SU-DHL-6 (cell line): ENCODE results near the gene NUDT3.

Source experiments
- H2AFZ ChIP-seq: fragments of 200-600 bp; sonication (generic); 2 replicates; pipeline ENCODE4 v1.6.1; 2014; ENCODE audit warnings: low read depth, mild to moderate bottlenecking, moderate library complexity, mixed read lengths, antibody characterized with exemption, low read length; ENCODE audit not compliant: severe bottlenecking
- H3F3A ChIP-seq: fragments of 200-600 bp; shearing (Covaris generic); 2 replicates; pipeline ENCODE4 v1.6.0; 2016; ENCODE audit warnings: antibody characterized with exemption, mild to moderate bottlenecking; ENCODE audit not compliant: insufficient read depth
- H3K27ac ChIP-seq: fragments of 200-600 bp; sonication (generic); 2 replicates; pipeline ENCODE4 v1.5.1; 2016; ENCODE audit warnings: low read depth, mild to moderate bottlenecking, low read length, moderate library complexity, mixed read lengths
- H3K27me3 ChIP-seq: fragments of 200-600 bp; sonication (generic), shearing (Covaris generic); 2 replicates; pipeline ENCODE4 v1.6.0; 2014; ENCODE audit warnings: mild to moderate bottlenecking, low read length
- H3K36me3 ChIP-seq: fragments of 200-600 bp; sonication (generic); 2 replicates; pipeline ENCODE4 v1.6.1; 2014; ENCODE audit warnings: mild to moderate bottlenecking, low read length, mixed read lengths
- H3K4me2 ChIP-seq: fragments of 300-600, 200-600 bp; shearing (Covaris generic), sonication (generic); 2 replicates; pipeline ENCODE4 v1.6.0; 2014; ENCODE audit warnings: low read length, low read depth, mild to moderate bottlenecking; ENCODE audit not compliant: poor library complexity, severe bottlenecking
- H3K4me3 ChIP-seq: fragments of 200-600 bp; sonication (generic); 2 replicates; pipeline ENCODE4 v1.5.1; 2014; ENCODE audit warnings: antibody characterized with exemption, low read length, mild to moderate bottlenecking, mixed read lengths; ENCODE audit not compliant: insufficient read depth, poor library complexity, severe bottlenecking
- H3K79me2 ChIP-seq: fragments of 200-600 bp; sonication (generic); 2 replicates; pipeline ENCODE4 v1.6.1; 2014; ENCODE audit warnings: mild to moderate bottlenecking, low read length, moderate library complexity; ENCODE audit not compliant: insufficient read depth
- H3K9ac ChIP-seq: fragments of 200-600 bp; sonication (generic); 2 replicates; pipeline ENCODE4 v1.7.0; 2014; ENCODE audit warnings: mild to moderate bottlenecking, low read length
- H3K9me2 ChIP-seq: fragments of 200-600 bp; sonication (generic); replicated peaks from 2 replicates; pipeline ENCODE4 v1.6.1; 2014; ENCODE audit warnings: low read length; ENCODE audit not compliant: insufficient read depth
- H3K9me3 ChIP-seq: fragments of 200-600 bp; sonication (generic); 2 replicates; pipeline ENCODE4 v1.6.1; 2014; ENCODE audit warnings: low read length, mixed read lengths; ENCODE audit not compliant: insufficient read depth
- H4K20me1 ChIP-seq: fragments of 200-600 bp; sonication (generic); 2 replicates; pipeline ENCODE4 v1.6.1; 2014; ENCODE audit warnings: low read depth, mild to moderate bottlenecking, antibody characterized with exemption, low read length, moderate library complexity, mixed read lengths
- CTCF ChIP-seq: fragments of 200-600 bp; sonication (generic); IDR thresholded peaks from one replicate; pipeline ENCODE4 v1.5.1; 2017; ENCODE audit warnings: antibody characterized with exemption, mild to moderate bottlenecking, low read length, moderate library complexity; ENCODE audit not compliant: insufficient read depth, poor library complexity, severe bottlenecking
- EZH2phosphoT487 ChIP-seq: fragments of 200-600 bp; sonication (generic), shearing (Covaris generic); conservative IDR thresholded peaks from 2 replicates; pipeline ENCODE4 v1.6.1; 2018; ENCODE audit warnings: mild to moderate bottlenecking, antibody characterized with exemption, low read length, moderate library complexity, mixed read lengths

NUDT3 gene

GRCh38 chr6:34350934-34351217 is 41.6 kb downstream of the NUDT3 start:
- Histone ChIP-seq H3K4me3 (no peak overlapping the region), H3F3A (peaks cover 10% of the 10 kb centered on the region), H3K9me3 (no peaks in the 10 kb centered on the region), H3K79me2 (peaks cover 90% of the 10 kb centered on the region), H3K36me3 (no peaks in the 10 kb centered on the region), H3K27me3 (no peaks in the 10 kb centered on the region), H3K4me2 (no peak overlapping the region), H3K9ac (no peak overlapping the region), H2AFZ (no peak overlapping the region), H3K27ac (no peak overlapping the region), H4K20me1 (peaks cover 7% of the 10 kb centered on the region), H3K9me2 (no peaks in the 10 kb centered on the region)
- TF ChIP-seq CTCF = no peak
- no peak for TF ChIP-seq EZH2phosphoT487

- Histone ChIP-seq H3K27ac (no peak overlapping the region), H3K36me3 (no peaks in the 10 kb centered on the region), H3K9ac (no peak overlapping the region), H3K9me2 (no peaks in the 10 kb centered on the region), H3K27me3 (no peaks in the 10 kb centered on the region), H3F3A (peaks cover 10% of the 10 kb centered on the region), H3K4me2 (no peak overlapping the region), H3K79me2 (peaks cover 90% of the 10 kb centered on the region), H3K4me3 (no peak overlapping the region), H4K20me1 (peaks cover 7% of the 10 kb centered on the region), H3K9me3 (no peaks in the 10 kb centered on the region), H2AFZ (no peak overlapping the region)
- TF ChIP-seq EZH2phosphoT487 (no peak), CTCF (no peak)
Measured at GRCh38 chr6:34350137-34350933, 42.1 kb downstream of the NUDT3 start.

GRCh38 chr6:34349211-34349610 is 43.3 kb downstream of the NUDT3 start:
- Histone ChIP-seq H2AFZ (no peak overlapping the region), H3K4me2 (no peak overlapping the region), H3K27ac (no peak overlapping the region), H3K9ac (no peak overlapping the region), H3K36me3 (no peaks in the 10 kb centered on the region), H3K27me3 (no peaks in the 10 kb centered on the region), H3K4me3 (no peak overlapping the region), H3K9me3 (no peaks in the 10 kb centered on the region), H4K20me1 (peaks cover 7% of the 10 kb centered on the region), H3K9me2 (no peaks in the 10 kb centered on the region), H3F3A (peaks cover 10% of the 10 kb centered on the region), H3K79me2 (peaks cover 92% of the 10 kb centered on the region)
- TF ChIP-seq CTCF = no peak
- TF ChIP-seq EZH2phosphoT487 = no peak
